ENCODE results near the gene SCEL.

- TF ChIP-seq EZH2phosphoT487 (IDR thresholded peaks at IDR 0.05; ENCODE audit: unreplicated experiment) (no peak), REST (IDR thresholded peaks at IDR 0.05; ENCODE audit: unreplicated experiment) (no peak), EZH2 (IDR thresholded peaks at IDR 0.05; ENCODE audit: low read depth, unreplicated experiment) (no peak), CTCF (conservative IDR thresholded peaks at IDR 0.05; ENCODE audit: low read depth in 2 of 2) (no peak), POLR2AphosphoS5 (IDR thresholded peaks at IDR 0.05; ENCODE audit: low read depth) (no peak), STAT1 (IDR thresholded peaks at IDR 0.05; ENCODE audit: unreplicated experiment) (no peak), NANOG (IDR thresholded peaks at IDR 0.05; ENCODE audit: borderline replicate concordance) (no peak), CREB1 (CRISPR knock-in tag; IDR thresholded peaks at IDR 0.05; ENCODE audit: low read depth) (no peak), ZNF462 (CRISPR knock-in tag; IDR thresholded peaks at IDR 0.05) (no peak), ETS1 (IDR thresholded peaks at IDR 0.05) (no peak), JUNB (IDR thresholded peaks at IDR 0.05; ENCODE audit: unreplicated experiment) (no peak)
Observed at GRCh38 chr13:77544355-77544754, 8.8 kb downstream of the SCEL start.
